ENCODE measurements around the gene EPS8L1. TPM values are rescaled to one million over a fixed set of nuclear protein-coding genes. Genes with fewer than 3 reads are reported as not detected.

Gene EPS8L1
- total RNA-seq, 1 experiment from 2014 or later = 10.2 TPM

DNA sequence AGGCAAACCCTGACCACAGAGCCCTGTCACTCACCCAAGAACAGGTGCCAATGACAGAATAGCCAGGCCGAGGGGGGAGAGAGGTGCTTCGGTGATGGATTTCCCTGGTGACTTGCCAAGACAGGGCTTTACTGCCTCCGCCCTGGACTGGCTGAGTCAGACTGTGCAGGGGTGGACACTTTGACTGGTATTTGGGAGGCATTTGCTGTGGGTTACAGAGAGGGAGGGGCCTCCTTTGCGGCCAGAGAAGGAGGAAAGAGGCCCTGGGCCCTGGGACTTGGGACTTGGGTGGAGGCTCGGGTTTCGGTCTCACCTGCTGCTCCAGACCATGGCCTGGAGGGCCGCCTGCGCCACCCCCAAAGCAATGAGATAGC lies 4.6 kb upstream of the EPS8L1 start:
- no TSS peak for BruUV-seq (replicated peaks)
- TF ChIP-seq EZH2 (IDR thresholded peaks at IDR 0.05; ENCODE audit: borderline replicate concordance, low read depth, low read length, poor library complexity, severe bottlenecking) = no peak
- TF ChIP-seq, protein P1, sequence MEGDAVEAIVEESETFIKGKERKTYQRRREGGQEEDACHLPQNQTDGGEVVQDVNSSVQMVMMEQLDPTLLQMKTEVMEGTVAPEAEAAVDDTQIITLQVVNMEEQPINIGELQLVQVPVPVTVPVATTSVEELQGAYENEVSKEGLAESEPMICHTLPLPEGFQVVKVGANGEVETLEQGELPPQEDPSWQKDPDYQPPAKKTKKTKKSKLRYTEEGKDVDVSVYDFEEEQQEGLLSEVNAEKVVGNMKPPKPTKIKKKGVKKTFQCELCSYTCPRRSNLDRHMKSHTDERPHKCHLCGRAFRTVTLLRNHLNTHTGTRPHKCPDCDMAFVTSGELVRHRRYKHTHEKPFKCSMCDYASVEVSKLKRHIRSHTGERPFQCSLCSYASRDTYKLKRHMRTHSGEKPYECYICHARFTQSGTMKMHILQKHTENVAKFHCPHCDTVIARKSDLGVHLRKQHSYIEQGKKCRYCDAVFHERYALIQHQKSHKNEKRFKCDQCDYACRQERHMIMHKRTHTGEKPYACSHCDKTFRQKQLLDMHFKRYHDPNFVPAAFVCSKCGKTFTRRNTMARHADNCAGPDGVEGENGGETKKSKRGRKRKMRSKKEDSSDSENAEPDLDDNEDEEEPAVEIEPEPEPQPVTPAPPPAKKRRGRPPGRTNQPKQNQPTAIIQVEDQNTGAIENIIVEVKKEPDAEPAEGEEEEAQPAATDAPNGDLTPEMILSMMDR (conservative IDR thresholded peaks at IDR 0.05; ENCODE audit: low read depth, low read length) = no peak
- no peaks in the 10 kb centered on the region for H3K9me3 ChIP-seq (ENCODE audit: low read depth, low read length, poor library complexity, severe bottlenecking)
- POLR2A ChIA-PET (ENCODE audit: low non-redundant PET) = no interaction called here
- H3K4me3 ChIP-seq (ENCODE audit: low read depth, low read length, poor library complexity, severe bottlenecking) = no peak overlapping the region
- CTCF ChIA-PET = no interaction called here
- peaks cover 16% of the 10 kb centered on the region for H3K27me3 ChIP-seq (replicated peaks; ENCODE audit: insufficient read depth, low read depth, low read length, poor library complexity)
- no peak overlapping the region for H3K27ac ChIP-seq (ENCODE audit: low read depth, low read length, poor library complexity, severe bottlenecking)
- H3K4me1 ChIP-seq (ENCODE audit: insufficient read depth, low read length, poor library complexity, severe bottlenecking) = peaks cover 5% of the 10 kb centered on the region
- intact Hi-C loops (cut with micrococcal nuclease; ENCODE audit: unreplicated experiment) = no loop called here
- no peaks in the 10 kb centered on the region for H3K36me3 ChIP-seq (ENCODE audit: insufficient read depth, low read length, poor library complexity, severe bottlenecking)
- no peak for DNase-seq (ENCODE audit: low spot score)

DNA sequence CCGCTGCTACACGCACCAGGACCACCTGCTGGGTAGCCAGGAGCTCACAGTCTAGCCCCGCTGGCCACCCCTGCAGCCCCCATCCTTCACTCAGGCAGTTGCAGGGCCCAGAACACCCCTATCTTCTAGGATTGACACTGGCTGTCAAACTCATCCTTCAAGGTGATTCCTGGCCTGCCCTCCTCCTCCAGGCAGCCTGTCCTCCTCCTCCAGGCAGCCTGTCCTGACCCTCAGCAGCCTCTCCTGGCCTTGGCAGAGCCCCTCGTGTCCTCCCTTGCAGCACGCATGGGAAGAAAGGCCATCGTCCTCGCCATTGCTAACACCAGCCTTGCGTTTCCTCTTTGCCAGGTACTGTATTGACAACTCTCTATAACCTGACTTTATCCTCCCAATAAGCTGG lies 3.8 kb upstream of the EPS8L1 start:
- intact Hi-C loops (cut with micrococcal nuclease; ENCODE audit: unreplicated experiment) = no loop called here
- DNase-seq (ENCODE audit: low spot score) = no peak
- Histone ChIP-seq H3K27me3 (replicated peaks; ENCODE audit: insufficient read depth, low read depth, low read length, poor library complexity) (peaks cover 11% of the 10 kb centered on the region), H3K9me3 (ENCODE audit: low read depth, low read length, poor library complexity, severe bottlenecking) (no peaks in the 10 kb centered on the region), H3K4me3 (ENCODE audit: low read depth, low read length, poor library complexity, severe bottlenecking) (no peak overlapping the region), H3K27ac (ENCODE audit: low read depth, low read length, poor library complexity, severe bottlenecking) (no peak overlapping the region), H3K36me3 (ENCODE audit: insufficient read depth, low read length, poor library complexity, severe bottlenecking) (no peaks in the 10 kb centered on the region), H3K4me1 (ENCODE audit: insufficient read depth, low read length, poor library complexity, severe bottlenecking) (peaks cover 5% of the 10 kb centered on the region)
- no TSS peak for BruUV-seq (replicated peaks)
- ChIA-PET POLR2A (ENCODE audit: low non-redundant PET) (no interaction called here), CTCF (no interaction called here)
- TF ChIP-seq EZH2 (IDR thresholded peaks at IDR 0.05; ENCODE audit: borderline replicate concordance, low read depth, low read length, poor library complexity, severe bottlenecking) = no peak
- TF ChIP-seq, protein P1 (conservative IDR thresholded peaks at IDR 0.05; ENCODE audit: low read depth, low read length) = no peak

DNA sequence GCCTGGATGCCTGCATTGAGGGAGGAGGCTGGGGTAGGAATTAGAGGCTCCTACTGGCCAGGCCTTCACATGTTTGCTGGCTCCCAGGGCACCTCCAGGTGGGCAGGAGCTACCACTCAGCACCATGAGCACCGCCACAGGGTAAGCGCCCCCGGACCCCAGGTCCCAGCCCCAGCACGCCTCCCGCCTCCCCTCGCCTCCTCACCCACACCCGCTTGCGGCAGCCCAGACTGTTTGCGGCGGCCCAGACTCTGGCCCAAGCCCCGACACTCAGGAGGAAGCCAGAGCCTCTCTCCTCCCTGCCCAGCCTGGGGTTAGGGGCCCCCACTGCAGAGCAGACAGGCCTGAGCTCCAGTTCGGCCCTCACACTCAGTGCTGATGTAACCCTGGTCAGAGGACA lies 652 bp downstream of the EPS8L1 start:
- Histone ChIP-seq H3K4me3 (ENCODE audit: low read depth, low read length, poor library complexity, severe bottlenecking) (no peak overlapping the region), H3K9me3 (ENCODE audit: low read depth, low read length, poor library complexity, severe bottlenecking) (no peaks in the 10 kb centered on the region), H3K27me3 (replicated peaks; ENCODE audit: insufficient read depth, low read depth, low read length, poor library complexity) (no peaks in the 10 kb centered on the region), H3K4me1 (ENCODE audit: insufficient read depth, low read length, poor library complexity, severe bottlenecking) (peaks cover 6% of the 10 kb centered on the region), H3K27ac (ENCODE audit: low read depth, low read length, poor library complexity, severe bottlenecking) (no peak overlapping the region), H3K36me3 (ENCODE audit: insufficient read depth, low read length, poor library complexity, severe bottlenecking) (no peaks in the 10 kb centered on the region)
- TF ChIP-seq, protein P1 (conservative IDR thresholded peaks at IDR 0.05; ENCODE audit: low read depth, low read length) = no peak
- TF ChIP-seq EZH2 (IDR thresholded peaks at IDR 0.05; ENCODE audit: borderline replicate concordance, low read depth, low read length, poor library complexity, severe bottlenecking) = no peak
- ChIA-PET CTCF (interaction anchor here (0.7 kb wide), 1 partner anchor 11 kb away, joined by 3 read pairs; no protein-coding TSS in a partner anchor), POLR2A (ENCODE audit: low non-redundant PET) (no interaction called here)
- intact Hi-C loops (cut with micrococcal nuclease; ENCODE audit: unreplicated experiment) = no loop called here
- no peak for DNase-seq (ENCODE audit: low spot score)
- BruUV-seq (replicated peaks) = no TSS peak
